NCI-H524 treated with DMSO at 0.1 percent for 48 hours (cell line): Measurements from ENCODE around the gene DROSHA.
A peak's percentile ranks its signal among the peaks of the same experiment; 100 is the strongest.
"Not testable (repeated sequence)": the region's sequence is repeated elsewhere in the genome, so short reads cannot be mapped to it uniquely, and the experiment has no call there.

Source experiments
- DNase-seq: peaks from one replicate; lab custom pipeline; 2025; lab: John Stamatoyannopoulos, UW

Gene DROSHA, protein sequence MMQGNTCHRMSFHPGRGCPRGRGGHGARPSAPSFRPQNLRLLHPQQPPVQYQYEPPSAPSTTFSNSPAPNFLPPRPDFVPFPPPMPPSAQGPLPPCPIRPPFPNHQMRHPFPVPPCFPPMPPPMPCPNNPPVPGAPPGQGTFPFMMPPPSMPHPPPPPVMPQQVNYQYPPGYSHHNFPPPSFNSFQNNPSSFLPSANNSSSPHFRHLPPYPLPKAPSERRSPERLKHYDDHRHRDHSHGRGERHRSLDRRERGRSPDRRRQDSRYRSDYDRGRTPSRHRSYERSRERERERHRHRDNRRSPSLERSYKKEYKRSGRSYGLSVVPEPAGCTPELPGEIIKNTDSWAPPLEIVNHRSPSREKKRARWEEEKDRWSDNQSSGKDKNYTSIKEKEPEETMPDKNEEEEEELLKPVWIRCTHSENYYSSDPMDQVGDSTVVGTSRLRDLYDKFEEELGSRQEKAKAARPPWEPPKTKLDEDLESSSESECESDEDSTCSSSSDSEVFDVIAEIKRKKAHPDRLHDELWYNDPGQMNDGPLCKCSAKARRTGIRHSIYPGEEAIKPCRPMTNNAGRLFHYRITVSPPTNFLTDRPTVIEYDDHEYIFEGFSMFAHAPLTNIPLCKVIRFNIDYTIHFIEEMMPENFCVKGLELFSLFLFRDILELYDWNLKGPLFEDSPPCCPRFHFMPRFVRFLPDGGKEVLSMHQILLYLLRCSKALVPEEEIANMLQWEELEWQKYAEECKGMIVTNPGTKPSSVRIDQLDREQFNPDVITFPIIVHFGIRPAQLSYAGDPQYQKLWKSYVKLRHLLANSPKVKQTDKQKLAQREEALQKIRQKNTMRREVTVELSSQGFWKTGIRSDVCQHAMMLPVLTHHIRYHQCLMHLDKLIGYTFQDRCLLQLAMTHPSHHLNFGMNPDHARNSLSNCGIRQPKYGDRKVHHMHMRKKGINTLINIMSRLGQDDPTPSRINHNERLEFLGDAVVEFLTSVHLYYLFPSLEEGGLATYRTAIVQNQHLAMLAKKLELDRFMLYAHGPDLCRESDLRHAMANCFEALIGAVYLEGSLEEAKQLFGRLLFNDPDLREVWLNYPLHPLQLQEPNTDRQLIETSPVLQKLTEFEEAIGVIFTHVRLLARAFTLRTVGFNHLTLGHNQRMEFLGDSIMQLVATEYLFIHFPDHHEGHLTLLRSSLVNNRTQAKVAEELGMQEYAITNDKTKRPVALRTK (N-terminal part only)

DNA sequence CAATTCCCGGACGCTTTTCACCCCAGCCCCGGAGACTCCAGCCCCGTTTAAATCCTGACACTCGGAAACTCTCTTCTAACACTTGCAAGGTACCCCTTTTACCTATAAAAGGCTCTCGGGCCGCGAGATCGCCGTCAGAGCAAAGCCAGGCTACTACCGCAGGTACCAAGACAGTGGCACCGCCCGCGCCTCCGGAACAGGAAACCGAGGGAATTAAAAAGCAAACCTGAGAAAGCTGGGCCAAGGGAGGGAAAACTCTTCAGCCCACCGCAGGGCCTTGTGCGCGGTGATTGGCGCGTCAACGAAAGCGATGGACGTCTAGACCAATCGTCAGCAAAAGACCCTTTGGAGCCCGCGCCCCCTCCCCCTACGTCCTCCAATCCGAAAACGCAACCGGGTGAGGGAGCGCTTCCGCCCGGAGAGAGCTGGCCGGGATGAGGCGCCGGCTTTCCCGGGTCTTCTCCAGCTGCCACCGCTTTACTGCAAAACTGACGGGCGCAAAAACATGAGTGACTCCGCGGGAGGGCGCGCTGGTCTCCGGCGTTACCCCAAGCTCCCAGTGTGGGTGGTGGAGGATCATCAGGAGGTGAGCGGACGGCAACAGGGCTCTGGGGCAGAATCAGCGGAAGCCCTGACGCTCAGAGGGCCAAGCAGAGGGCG lies at the start of gene DROSHA, which contains the start of gene C5orf22:
Gene DROSHA, minus strand, starts transcription at position 206 of the 660 bp plus-strand sequence. CDS start 3,034 bp downstream, outside the sequence.
Gene C5orf22, plus strand, starts transcription at position 414 of the 660 bp plus-strand sequence. Its CDS starts 92 bp downstream, at position 506.
- DNase-seq = peak; percentile 98

DNA sequence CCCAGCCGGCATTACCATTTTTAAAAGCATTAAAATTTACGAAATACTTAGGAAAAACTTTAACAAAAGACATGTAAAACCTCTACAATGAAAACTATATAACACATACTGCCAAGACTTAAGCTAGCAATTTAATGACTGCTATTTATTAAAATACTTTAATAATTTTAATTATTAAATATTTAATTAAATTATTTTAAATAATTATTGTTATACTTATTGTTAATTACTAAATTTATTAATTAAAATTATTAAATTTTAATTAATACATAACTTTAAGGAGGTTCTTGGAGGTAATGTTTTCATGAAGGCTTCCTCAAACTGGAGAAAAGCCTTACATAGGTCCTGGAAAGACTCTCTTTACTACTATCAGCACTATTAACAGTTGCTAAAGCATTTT lies 47.7 kb upstream of the DROSHA start:
- DNase-seq = no peak

GRCh38 chr5:31577438-31577837 lies 45.5 kb upstream of the DROSHA start:
- DNase-seq = no peak

- no peak for DNase-seq
Observed at GRCh38 chr5:31574772-31575171, 42.9 kb upstream of the DROSHA start.

DNA sequence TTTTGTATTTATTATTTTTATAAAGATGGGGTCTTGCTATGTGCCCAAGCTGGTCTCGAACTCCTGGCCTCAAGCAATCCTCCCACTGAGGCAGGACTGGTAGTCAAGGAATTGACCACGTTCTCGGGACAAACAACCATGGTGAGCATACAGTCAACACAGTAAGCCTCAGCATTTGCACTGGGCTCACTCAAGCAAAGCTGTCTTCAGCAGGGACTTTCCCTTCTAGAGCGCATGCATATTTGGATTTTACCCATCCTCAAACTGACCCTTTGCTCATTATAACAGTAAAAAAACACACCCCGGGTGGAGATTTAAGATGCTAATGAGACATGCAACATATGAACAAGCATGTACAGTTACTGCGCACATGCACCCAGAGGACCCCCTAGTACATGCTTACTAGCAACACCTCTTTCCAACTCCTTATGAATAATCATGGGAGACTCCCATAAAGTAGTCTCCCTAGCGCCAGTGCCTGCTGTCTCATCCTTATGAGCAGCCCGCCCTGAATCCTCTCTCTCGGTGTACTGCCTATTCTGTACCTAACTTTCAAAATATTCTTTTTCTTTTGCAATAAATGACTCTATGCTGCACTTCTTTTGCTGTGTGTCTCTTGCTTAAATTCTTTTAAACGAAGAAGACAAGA lies 41.7 kb upstream of the DROSHA start:
- DNase-seq = no peak

GRCh38 chr5:31569068-31569467 lies 37.2 kb upstream of the DROSHA start:
- no peak for DNase-seq

- no peak for DNase-seq
Observed at GRCh38 chr5:31568302-31568835, 36.5 kb upstream of the DROSHA start.

GRCh38 chr5:31566362-31566761 lies 34.5 kb upstream of the DROSHA start:
- not testable (repeated sequence) for DNase-seq

DNA sequence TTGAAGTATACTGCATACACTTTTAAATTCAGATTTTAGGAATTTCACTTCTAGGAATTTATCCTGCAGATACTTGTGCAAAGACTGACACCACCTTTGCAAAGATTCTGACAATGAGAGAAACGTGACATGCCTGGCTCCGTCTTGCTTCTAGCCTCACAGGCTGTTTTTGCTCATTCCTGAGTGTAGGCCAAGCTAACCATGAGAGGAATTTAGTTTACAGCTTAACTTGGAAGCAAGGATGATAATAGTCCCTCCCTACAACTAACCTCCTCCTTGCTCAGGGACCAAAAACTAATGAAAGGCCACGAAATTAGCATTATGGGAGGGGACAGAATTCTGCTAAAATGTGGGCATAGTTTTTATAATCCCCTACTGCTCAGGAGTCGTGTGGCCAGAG lies 31.3 kb upstream of the DROSHA start:
- DNase-seq = no peak

- DNase-seq = no peak
Observed at GRCh38 chr5:31561946-31562345, 30.1 kb upstream of the DROSHA start.

DNA sequence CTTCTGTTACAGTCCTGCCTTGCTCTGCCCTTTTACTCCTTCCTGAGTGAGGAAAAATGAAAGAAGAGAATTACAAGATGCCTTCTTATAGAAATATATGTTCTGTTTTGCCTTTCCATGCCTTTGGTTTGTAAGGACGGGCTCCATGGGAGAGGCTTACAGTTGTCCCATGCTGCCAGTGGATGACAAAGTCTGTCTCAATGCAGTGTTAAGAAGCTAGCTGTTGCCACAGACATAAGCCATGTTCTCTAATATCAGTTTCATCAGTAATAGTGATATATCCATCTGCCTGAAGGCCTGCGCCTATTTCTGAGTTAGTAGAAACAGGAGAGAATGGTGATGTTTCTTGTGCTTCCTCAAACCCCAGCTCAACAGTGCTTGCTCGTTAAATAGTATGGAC lies 28.0 kb upstream of the DROSHA start:
- no peak for DNase-seq

DNA sequence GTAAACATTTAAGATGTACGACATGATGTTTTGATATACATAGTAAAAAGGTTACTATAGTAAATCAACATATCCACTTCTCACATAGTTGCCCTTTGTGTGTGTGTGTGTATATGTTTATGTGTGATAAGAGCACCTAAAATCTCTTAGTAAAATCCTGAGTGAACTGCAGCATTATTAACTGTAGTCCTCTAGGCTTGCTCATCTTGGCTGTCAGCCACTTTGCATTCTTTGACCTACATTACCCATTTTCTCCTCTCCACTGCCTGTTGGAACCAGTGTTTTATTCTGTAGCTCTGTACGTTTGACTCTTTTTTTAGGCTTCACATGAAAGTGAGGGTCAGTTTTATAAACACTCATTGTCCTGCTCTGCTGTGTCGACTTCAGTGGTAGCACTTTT lies 24.6 kb upstream of the DROSHA start:
- no peak for DNase-seq

DNA sequence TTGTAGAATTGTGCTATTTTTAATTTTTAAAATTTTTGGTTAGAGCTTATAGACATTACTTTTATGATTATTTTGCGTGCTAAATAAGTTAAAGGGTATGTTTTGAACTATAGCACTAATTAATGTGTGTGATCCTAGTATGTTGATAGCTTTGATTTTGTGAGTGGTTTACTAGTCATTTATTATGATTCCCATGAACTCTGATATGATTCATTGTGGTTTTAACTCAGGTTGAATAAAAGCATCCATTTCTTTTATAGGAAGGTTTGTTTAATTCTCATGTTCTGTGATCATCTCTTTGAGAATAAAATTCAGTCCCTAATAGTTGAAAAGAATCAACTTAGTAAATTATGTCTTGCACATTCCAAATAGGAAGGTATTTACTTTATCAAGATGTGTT lies 22.7 kb upstream of the DROSHA start:
- no peak for DNase-seq

GRCh38 chr5:31553863-31554262 lies 22.0 kb upstream of the DROSHA start:
- no peak for DNase-seq

DNA sequence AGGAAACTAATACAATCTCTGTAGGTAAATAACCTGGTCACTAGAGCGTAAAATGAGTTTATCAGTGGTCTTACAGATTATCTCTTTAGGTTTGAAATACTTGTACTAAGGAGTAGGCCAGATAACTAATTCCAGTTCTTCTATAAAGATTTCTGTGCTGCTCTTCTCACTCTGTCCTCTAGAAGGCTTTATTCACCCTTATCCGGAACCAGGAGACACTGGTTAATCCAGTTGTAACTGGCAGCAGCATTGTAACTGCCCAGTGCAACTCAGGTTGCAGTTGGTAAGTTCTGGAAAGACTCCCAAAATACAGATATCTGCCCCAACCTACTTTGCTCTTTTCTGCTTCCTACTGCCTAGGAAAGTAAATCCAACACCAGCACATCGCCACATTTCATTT lies 20.0 kb upstream of the DROSHA start:
- no peak for DNase-seq

DNA sequence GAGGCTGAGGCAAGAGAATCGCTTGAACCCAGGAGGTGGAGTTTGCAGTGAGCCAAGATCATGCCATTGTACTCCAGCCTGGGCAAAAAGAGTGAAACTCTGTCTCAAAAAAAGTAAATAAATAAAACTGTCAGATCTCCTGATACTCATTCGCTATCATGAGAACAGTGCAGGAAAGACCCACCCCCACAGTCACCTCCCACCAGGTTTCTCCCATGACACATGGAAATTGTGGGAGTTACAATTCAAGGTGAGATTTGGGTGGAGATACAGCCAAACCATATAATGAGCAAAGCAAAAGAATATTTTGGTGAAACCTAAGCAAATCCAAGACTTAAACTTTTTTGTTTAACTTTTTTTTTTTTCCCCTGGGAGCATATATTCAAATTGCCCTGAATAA lies 17.2 kb upstream of the DROSHA start:
- not testable (repeated sequence) for DNase-seq

DNA sequence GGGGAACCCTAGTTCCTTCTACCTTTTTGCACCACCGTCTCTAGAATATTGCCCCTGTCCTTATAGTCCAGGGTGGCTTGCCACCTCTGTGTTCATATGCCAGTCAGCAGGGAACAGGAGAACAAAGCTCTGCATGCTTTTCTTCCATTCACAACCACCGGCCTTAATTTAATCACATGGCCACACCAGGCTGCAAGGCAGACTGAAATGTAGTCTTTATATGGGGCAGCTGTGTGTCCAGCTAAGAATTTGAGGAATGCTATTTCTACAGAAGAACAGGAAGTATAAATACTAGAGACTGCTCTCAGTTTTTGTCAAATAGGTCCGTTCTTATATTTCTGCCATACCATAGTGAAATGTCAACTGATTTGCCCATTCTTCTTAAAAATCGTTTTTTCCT lies 6.0 kb upstream of the DROSHA start:
- DNase-seq = no peak

- DNase-seq = no peak
Observed at GRCh38 chr5:31537349-31537748, 5.5 kb upstream of the DROSHA start.

GRCh38 chr5:31536873-31537272 lies 5.0 kb upstream of the DROSHA start:
- DNase-seq = no peak

DNA sequence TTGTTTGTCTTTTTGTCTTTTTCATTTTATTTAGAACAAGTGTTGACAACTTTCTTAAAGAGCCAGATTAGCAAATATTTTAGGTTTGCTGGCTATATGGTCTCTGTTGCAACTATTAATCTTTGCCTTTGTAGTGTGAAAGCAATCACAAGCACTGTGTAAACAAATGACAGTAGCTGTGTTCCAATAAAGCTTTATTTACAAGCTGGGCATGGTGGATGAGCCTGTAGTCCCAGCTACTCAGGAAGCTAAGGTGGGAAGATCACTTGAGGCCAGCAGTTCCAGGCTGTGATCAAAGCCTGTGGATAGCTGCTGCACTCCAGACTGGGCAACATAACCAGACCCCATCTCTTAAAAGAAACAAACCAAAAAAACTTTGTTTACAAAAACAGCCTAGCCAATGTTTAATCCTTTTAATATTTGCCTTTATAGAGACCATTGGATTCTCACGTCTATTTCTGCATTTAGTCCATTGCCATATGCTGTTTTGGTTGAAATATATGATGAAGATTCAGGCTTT lies 2.7 kb upstream of the DROSHA start:
- DNase-seq = no peak

- DNase-seq = no peak
Observed at GRCh38 chr5:31531543-31531887, 378 bp downstream of the DROSHA start.
